Parathyroid adenoma (tissue), 2 donors: ENCODE data around the gene GRPEL2.

Experiments used
- H2AFZ ChIP-seq: fragments of 300-600 bp; sonication (generic); one replicate; pipeline ENCODE4 v1.7.0; 2017; ENCODE audit warnings: antibody characterized with exemption, mild to moderate bottlenecking
- H3K27ac ChIP-seq: fragments of 300-600 bp; sonication (generic); one replicate; pipeline ENCODE4 v1.7.0; 2017
- H3K27me3 ChIP-seq: fragments of 300-600 bp; sonication (generic); one replicate; pipeline ENCODE4 v1.7.0; 2017; ENCODE audit warnings: low read length; ENCODE audit not compliant: control insufficient read depth, insufficient read depth
- H3K36me3 ChIP-seq: fragments of 300-600 bp; sonication (generic); one replicate; pipeline ENCODE4 v1.7.0; 2017; ENCODE audit warnings: low read length; ENCODE audit not compliant: control insufficient read depth, insufficient read depth
- H3K4me1 ChIP-seq: fragments of 300-600 bp; sonication (generic); one replicate; pipeline ENCODE4 v1.7.0; 2017; ENCODE audit warnings: control low read depth
- H3K4me2 ChIP-seq: fragments of 300-600 bp; sonication (generic); one replicate; pipeline ENCODE4 v1.7.0; 2017; ENCODE audit warnings: low read length
- H3K4me3 ChIP-seq: fragments of 300-600 bp; sonication (generic); one replicate; pipeline ENCODE4 v1.7.0; 2017; ENCODE audit warnings: low read depth, low read length
- H3K79me2 ChIP-seq: fragments of 300-600 bp; sonication (generic); one replicate; pipeline ENCODE4 v1.7.0; 2017; ENCODE audit warnings: control low read depth
- H3K9ac ChIP-seq: fragments of 300-600 bp; sonication (generic); one replicate; pipeline ENCODE4 v1.7.0; 2017; ENCODE audit warnings: mild to moderate bottlenecking
- H3K9me3 ChIP-seq: fragments of 300-600 bp; sonication (generic); one replicate; pipeline ENCODE4 v1.7.0; 2017; ENCODE audit warnings: low read length; ENCODE audit not compliant: control insufficient read depth
- CTCF ChIP-seq: fragments of 300-600 bp; sonication (generic); IDR thresholded peaks from one replicate; pipeline ENCODE4 v1.7.0; 2017; ENCODE audit warnings: antibody characterized with exemption, mild to moderate bottlenecking
- donor health status: primary hyperparathyroidism.

GRPEL2 gene

GRCh38 chr5:149299451-149300054, 45.7 kb upstream of the GRPEL2 start:
- TF ChIP-seq CTCF, result no peak
- Histone ChIP-seq H2AFZ (no peak overlapping the region), H3K4me1 (peaks cover 9% of the 10 kb centered on the region), H3K9ac (no peak overlapping the region), H3K27ac (no peak overlapping the region), H3K36me3 (no peaks in the 10 kb centered on the region), H3K27me3 (no peaks in the 10 kb centered on the region), H3K4me3 (no peak overlapping the region), H3K4me2 (no peak overlapping the region), H3K9me3 (no peaks in the 10 kb centered on the region), H3K79me2 (no peaks in the 10 kb centered on the region)

GRCh38 chr5:149300441-149300840, 44.9 kb upstream of the GRPEL2 start:
- H3K9ac ChIP-seq, result no peak overlapping the region
- no peaks in the 10 kb centered on the region for H3K9me3 ChIP-seq
- no peak for TF ChIP-seq CTCF
- peaks cover 3% of the 10 kb centered on the region for H3K4me1 ChIP-seq
- H3K4me3 ChIP-seq, result no peak overlapping the region
- no peak overlapping the region for H3K27ac ChIP-seq
- no peaks in the 10 kb centered on the region for H3K79me2 ChIP-seq
- H3K4me2 ChIP-seq, result no peak overlapping the region
- no peak overlapping the region for H2AFZ ChIP-seq
- H3K27me3 ChIP-seq, result no peaks in the 10 kb centered on the region
- no peaks in the 10 kb centered on the region for H3K36me3 ChIP-seq

- Histone ChIP-seq H3K4me2 (no peak overlapping the region), H3K79me2 (no peaks in the 10 kb centered on the region), H3K4me3 (no peak overlapping the region), H3K27ac (no peak overlapping the region), H3K36me3 (no peaks in the 10 kb centered on the region), H3K9ac (no peak overlapping the region), H2AFZ (no peak overlapping the region), H3K9me3 (no peaks in the 10 kb centered on the region), H3K4me1 (peaks cover 3% of the 10 kb centered on the region), H3K27me3 (no peaks in the 10 kb centered on the region)
- no peak for TF ChIP-seq CTCF
These were observed 44.1 kb upstream of the GRPEL2 start for GRCh38 chr5:149301049-149301743.

- H3K27ac ChIP-seq, result no peak overlapping the region
- H3K4me1 ChIP-seq, result peaks cover 3% of the 10 kb centered on the region
- H3K4me3 ChIP-seq, result no peak overlapping the region
- H3K4me2 ChIP-seq, result no peak overlapping the region
- no peak overlapping the region for H2AFZ ChIP-seq
- H3K36me3 ChIP-seq, result no peaks in the 10 kb centered on the region
- no peaks in the 10 kb centered on the region for H3K27me3 ChIP-seq
- no peak overlapping the region for H3K9ac ChIP-seq
- no peaks in the 10 kb centered on the region for H3K9me3 ChIP-seq
- H3K79me2 ChIP-seq, result no peaks in the 10 kb centered on the region
- TF ChIP-seq CTCF, result no peak
These were observed 43.4 kb upstream of the GRPEL2 start for GRCh38 chr5:149301744-149302380.
